Measurements from ENCODE around the gene BPIFA3.

The BPIFA3 gene

DNA sequence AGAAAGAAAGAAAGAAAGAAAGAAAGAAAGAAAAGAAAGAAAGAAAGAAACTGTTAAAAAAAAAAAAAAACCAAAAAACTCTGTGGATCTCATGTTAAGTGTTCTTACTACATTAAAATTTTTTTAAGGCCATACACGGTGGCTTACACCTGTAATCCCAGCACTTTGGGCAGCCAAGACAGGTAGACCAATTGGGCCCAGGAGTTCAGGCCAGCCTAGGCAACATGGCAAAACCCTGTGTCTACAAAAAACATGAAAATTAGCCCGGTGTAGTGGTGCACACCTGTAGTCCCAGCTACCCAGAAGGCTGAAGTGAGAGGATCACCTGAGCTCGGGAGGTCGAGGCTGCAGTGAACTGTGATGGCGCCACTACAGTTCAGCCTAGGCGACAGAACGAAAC, 14.1 kb downstream of the BPIFA3 start:
- TF ChIP-seq, protein P1, sequence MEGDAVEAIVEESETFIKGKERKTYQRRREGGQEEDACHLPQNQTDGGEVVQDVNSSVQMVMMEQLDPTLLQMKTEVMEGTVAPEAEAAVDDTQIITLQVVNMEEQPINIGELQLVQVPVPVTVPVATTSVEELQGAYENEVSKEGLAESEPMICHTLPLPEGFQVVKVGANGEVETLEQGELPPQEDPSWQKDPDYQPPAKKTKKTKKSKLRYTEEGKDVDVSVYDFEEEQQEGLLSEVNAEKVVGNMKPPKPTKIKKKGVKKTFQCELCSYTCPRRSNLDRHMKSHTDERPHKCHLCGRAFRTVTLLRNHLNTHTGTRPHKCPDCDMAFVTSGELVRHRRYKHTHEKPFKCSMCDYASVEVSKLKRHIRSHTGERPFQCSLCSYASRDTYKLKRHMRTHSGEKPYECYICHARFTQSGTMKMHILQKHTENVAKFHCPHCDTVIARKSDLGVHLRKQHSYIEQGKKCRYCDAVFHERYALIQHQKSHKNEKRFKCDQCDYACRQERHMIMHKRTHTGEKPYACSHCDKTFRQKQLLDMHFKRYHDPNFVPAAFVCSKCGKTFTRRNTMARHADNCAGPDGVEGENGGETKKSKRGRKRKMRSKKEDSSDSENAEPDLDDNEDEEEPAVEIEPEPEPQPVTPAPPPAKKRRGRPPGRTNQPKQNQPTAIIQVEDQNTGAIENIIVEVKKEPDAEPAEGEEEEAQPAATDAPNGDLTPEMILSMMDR (IDR thresholded peaks at IDR 0.05; ENCODE audit: borderline replicate concordance, control extremely low read depth, extremely low read depth, insufficient read depth, missing control alignments): no peak
- no peak for DNase-seq (ENCODE audit: low spot score)
- in situ Hi-C loops (cut with MboI; ENCODE audit: low sequenced_read_pairs, unreplicated experiment): no loop called here

DNA sequence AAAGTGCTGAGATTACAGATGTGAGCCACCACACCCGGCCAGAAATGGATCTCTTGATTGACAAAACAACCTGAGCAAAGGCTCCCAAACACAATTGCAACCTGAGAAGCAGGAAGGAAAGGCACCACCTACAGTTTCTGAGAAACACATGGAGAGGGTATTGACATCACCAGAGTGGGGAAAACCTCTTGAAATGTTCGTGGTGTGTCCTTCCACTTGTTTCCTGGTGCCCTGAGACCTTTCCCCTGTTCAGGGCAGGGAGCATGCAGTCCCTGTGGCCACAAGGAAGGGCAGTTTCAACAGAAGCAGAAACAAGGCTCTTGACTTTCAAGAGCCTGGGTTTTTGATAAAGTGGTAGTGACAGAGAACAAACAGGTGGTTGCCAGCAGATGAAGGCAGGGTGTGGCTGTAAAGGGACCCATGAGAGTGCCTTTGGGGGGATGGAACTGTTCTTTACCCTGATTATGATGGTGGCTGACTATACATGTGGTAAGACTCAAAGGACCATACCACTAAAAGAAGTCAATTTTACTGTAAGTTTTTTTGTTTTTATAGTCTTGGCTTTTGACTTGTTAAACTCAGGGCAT, 15.4 kb downstream of the BPIFA3 start:
- in situ Hi-C loops (cut with MboI; ENCODE audit: low sequenced_read_pairs, unreplicated experiment): no loop called here
- no peak for DNase-seq (ENCODE audit: low spot score)
- TF ChIP-seq, protein P1 (IDR thresholded peaks at IDR 0.05; ENCODE audit: borderline replicate concordance, control extremely low read depth, extremely low read depth, insufficient read depth, missing control alignments): no peak

DNA sequence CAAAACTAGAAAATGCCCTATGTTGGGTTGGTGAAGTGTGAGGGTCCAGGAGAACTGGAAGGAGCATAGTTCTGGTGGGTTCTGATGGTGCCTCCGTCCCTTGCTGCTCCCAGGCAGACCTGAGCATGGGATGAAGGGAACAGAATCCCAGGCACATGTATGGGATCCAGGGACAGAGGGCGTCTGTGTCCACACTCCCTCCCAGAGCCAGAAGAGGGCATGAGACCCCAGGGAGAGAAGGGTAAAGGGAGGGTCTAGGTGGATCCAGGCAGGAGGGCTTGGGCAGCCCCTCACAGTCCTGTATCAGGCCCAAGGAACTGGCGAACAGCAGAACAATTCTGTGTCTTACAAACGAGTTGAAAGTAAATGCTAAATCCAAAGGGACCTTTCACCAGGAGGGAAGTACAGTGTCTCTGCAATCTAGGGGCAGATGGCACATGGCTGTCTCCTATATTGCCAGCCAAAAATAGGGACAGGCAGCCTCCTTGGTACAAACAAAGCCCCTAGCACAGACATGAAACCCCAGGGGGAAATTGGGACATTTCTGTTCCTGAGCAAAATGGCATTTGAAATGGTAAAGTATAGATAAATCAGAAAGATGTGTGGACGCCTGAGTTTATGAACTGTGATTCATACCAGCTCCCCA, 16.1 kb downstream of the BPIFA3 start:
- no peak for DNase-seq (ENCODE audit: low spot score)
- TF ChIP-seq, protein P1 (IDR thresholded peaks at IDR 0.05; ENCODE audit: borderline replicate concordance, control extremely low read depth, extremely low read depth, insufficient read depth, missing control alignments): no peak
- in situ Hi-C loops (cut with MboI; ENCODE audit: low sequenced_read_pairs, unreplicated experiment): no loop called here

DNA sequence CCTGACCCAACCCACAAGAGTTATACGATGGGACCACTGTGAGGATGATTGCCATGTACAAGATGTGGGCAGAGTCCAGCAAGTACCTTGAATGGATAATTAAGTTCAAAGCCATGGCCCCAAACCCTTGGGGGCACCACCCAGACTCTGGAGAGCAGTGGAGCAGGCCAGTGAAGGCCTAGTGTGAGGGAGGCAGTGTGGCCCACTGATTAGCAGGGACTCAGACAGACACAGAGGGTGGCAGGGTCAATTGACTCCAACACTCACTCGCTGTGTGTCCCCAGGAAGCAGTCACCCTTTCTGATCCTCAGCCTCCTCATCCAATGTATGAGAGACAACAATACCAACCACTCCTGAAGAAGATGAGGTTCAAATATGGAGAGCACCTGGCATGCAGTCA, 16.9 kb downstream of the BPIFA3 start:
- in situ Hi-C loops (cut with MboI; ENCODE audit: low sequenced_read_pairs, unreplicated experiment): no loop called here
- no peak for DNase-seq (ENCODE audit: low spot score)
- TF ChIP-seq, protein P1 (IDR thresholded peaks at IDR 0.05; ENCODE audit: borderline replicate concordance, control extremely low read depth, extremely low read depth, insufficient read depth, missing control alignments): no peak

DNA sequence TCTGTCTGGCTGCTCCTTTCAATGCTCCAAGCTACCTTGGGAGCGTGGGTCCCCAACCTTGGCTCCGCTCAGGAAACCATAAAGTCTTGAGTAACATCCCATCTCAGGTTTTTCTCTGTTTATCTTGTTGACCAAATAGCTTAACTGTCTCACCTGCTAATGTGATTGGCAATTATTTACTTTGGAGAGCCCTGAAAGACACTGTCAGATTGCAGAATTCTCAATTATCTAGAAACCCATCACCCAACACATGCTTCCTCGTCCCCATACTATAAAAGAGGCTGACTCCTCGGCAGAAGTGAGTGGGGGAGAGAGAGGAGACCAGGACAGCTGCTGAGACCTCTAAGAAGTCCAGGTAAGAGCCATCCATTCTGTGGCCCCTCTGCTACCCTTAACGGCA, 18.5 kb downstream of the BPIFA3 start, which contains the start of gene BPIFA1:
TSS of gene BPIFA1 (plus strand) at position 301 of the 400 bp plus-strand sequence. CDS start 1,716 bp downstream, outside the sequence.
- in situ Hi-C loops (cut with MboI; ENCODE audit: low sequenced_read_pairs, unreplicated experiment): no loop called here
- no peak for DNase-seq (ENCODE audit: low spot score)
- TF ChIP-seq, protein P1 (IDR thresholded peaks at IDR 0.05; ENCODE audit: borderline replicate concordance, control extremely low read depth, extremely low read depth, insufficient read depth, missing control alignments): no peak

DNA sequence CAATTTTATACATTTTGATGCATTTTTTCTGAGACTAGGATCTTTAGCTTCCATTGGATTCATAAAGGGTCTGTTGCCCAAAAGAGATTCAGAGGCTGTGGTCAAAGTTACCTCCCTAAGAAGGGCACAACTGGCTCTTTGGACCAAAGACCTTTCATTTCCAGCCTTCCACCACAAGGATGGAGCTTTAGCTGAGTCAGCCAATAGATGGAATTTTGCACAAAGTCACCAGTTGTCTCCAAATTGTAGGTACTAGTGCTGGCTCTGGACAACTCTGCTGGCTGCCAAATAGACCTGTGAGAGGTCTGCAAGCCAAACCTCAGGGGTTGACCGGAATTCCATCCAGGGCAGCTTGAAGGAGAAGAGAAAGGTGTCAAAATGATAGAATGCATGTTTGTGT, 19.2 kb downstream of the BPIFA3 start:
- in situ Hi-C loops (cut with MboI; ENCODE audit: low sequenced_read_pairs, unreplicated experiment): no loop called here

More for the DNA sequence above, 19.2 kb downstream of the BPIFA3 start:
- TF ChIP-seq, protein P1 (IDR thresholded peaks at IDR 0.05; ENCODE audit: borderline replicate concordance, control extremely low read depth, extremely low read depth, insufficient read depth, missing control alignments): no peak
- DNase-seq (ENCODE audit: low spot score): no peak
